Neuronal stem cell (in vitro differentiated cells): ENCODE results near the gene NHERF1.

ENCODE experiments used
- DNase-seq: peaks from one replicate; pipeline ENCODE4 v3.0.0-alpha.2; 2013; ENCODE audit warnings: low spot score
- H2AFZ ChIP-seq: one replicate; pipeline ENCODE4 v1.6.1; 2013; ENCODE audit warnings: mild to moderate bottlenecking, low read length, inconsistent platforms
- H2AK5ac ChIP-seq: 2 replicates; pipeline ENCODE4 v1.6.1; 2013; ENCODE audit warnings: low read depth, mild to moderate bottlenecking, inconsistent platforms, low read length, moderate library complexity, mixed read lengths
- H2BK120ac ChIP-seq: 2 replicates; pipeline ENCODE4 v1.6.1; 2013; ENCODE audit warnings: low read depth, mild to moderate bottlenecking, inconsistent platforms, low read length, moderate library complexity, mixed read lengths
- H2BK12ac ChIP-seq: one replicate; pipeline ENCODE4 v1.6.1; 2013; ENCODE audit warnings: low read length, inconsistent platforms
- H2BK15ac ChIP-seq: 2 replicates; pipeline ENCODE4 v1.6.1; 2013; ENCODE audit warnings: mild to moderate bottlenecking, low read length, inconsistent platforms, mixed read lengths
- H2BK5ac ChIP-seq: one replicate; pipeline ENCODE4 v1.6.1; 2013; ENCODE audit warnings: inconsistent platforms, mild to moderate bottlenecking, low read length, moderate library complexity
- H3K14ac ChIP-seq: one replicate; pipeline ENCODE4 v1.6.1; 2013; ENCODE audit warnings: low read length, inconsistent platforms
- H3K18ac ChIP-seq: 2 replicates; pipeline ENCODE4 v1.6.1; 2013; ENCODE audit warnings: low read length, inconsistent platforms
- H3K23ac ChIP-seq: 2 replicates; pipeline ENCODE4 v1.6.1; 2013; ENCODE audit warnings: low read depth, mild to moderate bottlenecking, mixed read lengths, low read length, inconsistent platforms; ENCODE audit not compliant: poor library complexity
- H3K27ac ChIP-seq: replicated peaks from 3 replicates; pipeline ENCODE4 v1.5.1; 2013; ENCODE audit warnings: low read length, inconsistent platforms
- H3K27me3 ChIP-seq, 3 experiments: 2 replicates each; pipeline ENCODE4 v1.6.1; 2013; ENCODE audit warnings: low read length in 3 of 3, mild to moderate bottlenecking in 2 of 3, inconsistent platforms in 1 of 3, low read depth in 1 of 3, mixed read lengths in 1 of 3, moderate library complexity in 1 of 3; ENCODE audit not compliant: control insufficient read depth in 3 of 3, insufficient read depth in 3 of 3
- H3K36me3 ChIP-seq, 2 donors: replicated peaks in 1 of 2; 2 replicates each; pipeline ENCODE4 v1.6.1; 2013; ENCODE audit warnings: low read length in 2 of 2; ENCODE audit not compliant: control insufficient read depth in 2 of 2, insufficient read depth in 2 of 2
- H3K4ac ChIP-seq: 2 replicates; pipeline ENCODE4 v1.6.1; 2013; ENCODE audit warnings: inconsistent platforms, mild to moderate bottlenecking, low read length, moderate library complexity
- H3K4me1 ChIP-seq, 2 donors: 1 replicate in 1 of 2; 2 replicates in 1 of 2; pipeline ENCODE4 v1.6.1; 2013; ENCODE audit warnings: low read length in 2 of 2, low read depth in 1 of 2; ENCODE audit not compliant: control insufficient read depth in 2 of 2, insufficient read depth in 1 of 2
- H3K4me2 ChIP-seq: one replicate; pipeline ENCODE4 v1.6.1; 2013; ENCODE audit warnings: mild to moderate bottlenecking, low read length, inconsistent platforms; ENCODE audit not compliant: insufficient read depth, poor library complexity, severe bottlenecking
- H3K4me3 ChIP-seq, 2 donors: 2 replicates each; pipeline ENCODE4 v1.5.1; 2013; ENCODE audit warnings: low read length in 2 of 2, mild to moderate bottlenecking in 2 of 2, inconsistent platforms in 1 of 2, moderate library complexity in 1 of 2
- H3K79me1 ChIP-seq: one replicate; pipeline ENCODE4 v1.6.1; 2013; ENCODE audit warnings: low read depth, mild to moderate bottlenecking, inconsistent platforms, low read length, moderate library complexity
- H3K9ac ChIP-seq: one replicate; pipeline ENCODE4 v1.6.1; 2013; ENCODE audit warnings: mild to moderate bottlenecking, low read depth, low read length, inconsistent platforms; ENCODE audit not compliant: poor library complexity
- H3K9me3 ChIP-seq, 2 donors: replicated peaks in 1 of 2; 2 replicates each; pipeline versions ENCODE3 to v1.6.1; 2013; ENCODE audit warnings: low read length in 2 of 2, mild to moderate bottlenecking in 2 of 2, inconsistent platforms in 1 of 2, low read depth in 1 of 2, mixed read lengths in 1 of 2, moderate library complexity in 1 of 2; ENCODE audit not compliant: control insufficient read depth in 2 of 2, insufficient read depth in 1 of 2
- H4K8ac ChIP-seq: one replicate; pipeline ENCODE4 v1.6.1; 2013; ENCODE audit warnings: low read depth, mild to moderate bottlenecking, inconsistent platforms, low read length, moderate library complexity
- H4K91ac ChIP-seq: one replicate; pipeline ENCODE4 v1.6.1; 2013; ENCODE audit warnings: low read length, low read depth, mild to moderate bottlenecking, inconsistent platforms; ENCODE audit not compliant: poor library complexity
- WGBS, 2 donors: extraction: QIAGEN DNeasy Blood & Tissue Kit; methylation state at CpG; one replicate each; pipeline ENCODE4 v1.1.7; 2013; ENCODE audit warnings: missing lambda C conversion rate in 2 of 2, mixed read lengths in 1 of 2; ENCODE audit not compliant: insufficient read length in 2 of 2, insufficient replicate concordance in 1 of 2; ENCODE audit errors: extremely low coverage in 2 of 2; 5-methylcytosine and 5-hydroxymethylcytosine counted together

The NHERF1 gene

DNA sequence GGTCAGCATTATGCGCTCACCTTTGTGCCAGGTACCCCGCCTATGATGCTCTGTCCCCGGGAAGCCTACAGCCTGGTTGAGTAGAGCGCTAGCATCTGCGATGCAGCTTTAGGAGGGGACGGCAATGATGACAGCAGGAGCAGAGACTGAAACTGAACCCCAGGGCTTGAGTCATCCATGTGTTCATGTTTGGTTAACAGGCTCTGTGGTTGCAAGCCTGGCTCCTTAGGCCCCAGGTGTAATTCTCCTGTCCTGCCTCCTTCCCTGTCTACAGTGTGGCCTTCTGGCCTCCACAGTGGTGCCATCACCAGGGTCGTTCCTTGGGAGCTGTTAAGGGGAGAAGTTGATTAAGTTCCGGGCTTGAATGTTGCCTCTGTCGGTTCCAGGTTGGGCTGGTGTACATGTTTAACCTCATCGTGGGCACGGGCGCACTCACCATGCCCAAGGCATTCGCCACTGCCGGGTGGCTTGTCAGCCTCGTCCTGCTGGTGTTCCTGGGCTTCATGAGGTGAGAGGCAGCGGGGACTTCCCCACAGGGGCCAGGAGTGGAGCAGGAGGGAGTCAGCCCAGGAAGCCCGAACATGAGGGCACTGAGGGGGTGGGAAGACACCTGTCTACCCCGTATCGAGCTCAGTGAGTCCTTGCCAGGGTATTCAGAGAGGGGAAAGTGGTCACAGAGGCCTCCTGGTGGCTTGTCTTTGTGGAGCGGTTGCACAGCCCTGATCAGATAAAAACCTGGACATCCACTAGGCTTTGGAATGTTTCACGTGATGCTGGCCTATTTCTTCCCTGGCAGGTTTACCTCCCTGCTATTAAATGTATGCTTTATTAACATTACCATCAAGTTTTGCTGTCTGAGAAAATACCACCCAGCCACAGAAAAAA, 36.9 kb downstream of the NHERF1 start:
- no peak overlapping the region for H3K14ac ChIP-seq
- no peak for DNase-seq
- no peak overlapping the region for H3K4me2 ChIP-seq
- no peak overlapping the region for H4K8ac ChIP-seq
- H2BK12ac ChIP-seq, result no peak overlapping the region
- no peak overlapping the region for H3K23ac ChIP-seq
- no peak overlapping the region for H3K18ac ChIP-seq
- no peaks in the 10 kb centered on the region for H3K79me1 ChIP-seq
- H3K4ac ChIP-seq, result no peak overlapping the region
- no peak overlapping the region for H2BK120ac ChIP-seq
- H2BK15ac ChIP-seq, result no peak overlapping the region
- no peak overlapping the region for H2AK5ac ChIP-seq
- no peak overlapping the region for H2BK5ac ChIP-seq
- peaks cover 10 to 30% of the 10 kb centered on the region in 2 donors for H3K36me3 ChIP-seq
- H3K27me3 ChIP-seq, result no peaks in the 10 kb centered on the region
- no peaks in the 10 kb centered on the region for H3K9me3 ChIP-seq
- WGBS, 2 donors, result no CpG with 5 or more reads among the region's 21 CpGs
- H3K27ac ChIP-seq, result no peak overlapping the region
- no peak overlapping the region for H3K4me3 ChIP-seq
- no peak overlapping the region for H4K91ac ChIP-seq
- no peaks in the 10 kb centered on the region for H3K4me1 ChIP-seq
- no peak overlapping the region for H2AFZ ChIP-seq
- H3K9ac ChIP-seq, result no peak overlapping the region

DNA sequence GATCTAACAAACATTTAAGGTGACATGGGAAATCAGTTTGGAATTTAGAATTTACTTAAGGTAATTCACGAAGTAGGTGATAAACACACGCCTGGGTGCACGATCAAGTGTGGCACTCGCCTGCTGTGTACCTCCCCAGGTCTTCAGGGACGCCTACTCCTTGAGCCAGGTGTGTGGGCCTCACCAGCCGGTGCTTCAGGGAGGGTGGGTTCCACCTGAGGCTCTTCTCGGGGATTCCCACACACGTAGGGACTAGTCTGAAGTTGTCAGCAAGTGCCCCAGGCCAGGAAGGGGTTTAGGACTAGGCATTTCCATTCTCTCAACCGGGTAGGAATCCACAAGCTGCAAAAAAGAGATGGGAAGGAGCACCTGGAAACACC, 37.5 kb downstream of the NHERF1 start:
- no peak overlapping the region for H3K27ac ChIP-seq
- no peak overlapping the region for H2BK120ac ChIP-seq
- H4K8ac ChIP-seq, result no peak overlapping the region
- H3K9ac ChIP-seq, result no peak overlapping the region
- no peaks in the 10 kb centered on the region for H3K4me1 ChIP-seq
- WGBS, 2 donors, result no CpG with 5 or more reads among the region's 9 CpGs
- H3K4me3 ChIP-seq, result no peak overlapping the region
- no peak overlapping the region for H2AK5ac ChIP-seq
- H2BK15ac ChIP-seq, result no peak overlapping the region
- no peak overlapping the region for H2AFZ ChIP-seq
- H3K27me3 ChIP-seq, result no peaks in the 10 kb centered on the region
- H2BK12ac ChIP-seq, result no peak overlapping the region
- H3K14ac ChIP-seq, result no peak overlapping the region
- H4K91ac ChIP-seq, result no peak overlapping the region
- no peak overlapping the region for H3K23ac ChIP-seq
- no peaks in the 10 kb centered on the region for H3K9me3 ChIP-seq
- peaks cover 13 to 29% of the 10 kb centered on the region in 2 donors for H3K36me3 ChIP-seq
- no peak overlapping the region for H3K4ac ChIP-seq
- H3K18ac ChIP-seq, result no peak overlapping the region
- H3K4me2 ChIP-seq, result no peak overlapping the region
- H2BK5ac ChIP-seq, result no peak overlapping the region
- H3K79me1 ChIP-seq, result no peaks in the 10 kb centered on the region
- no peak for DNase-seq

GRCh38 chr17:74786431-74787055, 38.1 kb downstream of the NHERF1 start:
- Histone ChIP-seq H2BK12ac (no peak overlapping the region), H3K4ac (no peak overlapping the region), H2BK15ac (no peak overlapping the region), H3K9ac (no peak overlapping the region), H3K9me3 (no peaks in the 10 kb centered on the region), H3K23ac (no peak overlapping the region), H2AFZ (no peak overlapping the region), H3K4me1 (no peaks in the 10 kb centered on the region), H2AK5ac (no peak overlapping the region), H3K4me2 (no peak overlapping the region), H3K79me1 (no peaks in the 10 kb centered on the region), H3K18ac (no peak overlapping the region), H3K27me3 (no peaks in the 10 kb centered on the region), H3K14ac (no peak overlapping the region), H3K4me3 (no peak overlapping the region), H2BK120ac (no peak overlapping the region), H4K8ac (no peak overlapping the region), H3K36me3 (peaks cover 15 to 29% of the 10 kb centered on the region in 2 donors), H3K27ac (no peak overlapping the region), H4K91ac (no peak overlapping the region), H2BK5ac (no peak overlapping the region)
- WGBS, 2 donors, result 100% methylated on average over 4 of the region's 16 CpGs; no CpG with 5 or more reads in 1 of the 2 donors
- no peak for DNase-seq
